ENCODE measurements around the gene TMEM51.

TMEM51 gene

DNA sequence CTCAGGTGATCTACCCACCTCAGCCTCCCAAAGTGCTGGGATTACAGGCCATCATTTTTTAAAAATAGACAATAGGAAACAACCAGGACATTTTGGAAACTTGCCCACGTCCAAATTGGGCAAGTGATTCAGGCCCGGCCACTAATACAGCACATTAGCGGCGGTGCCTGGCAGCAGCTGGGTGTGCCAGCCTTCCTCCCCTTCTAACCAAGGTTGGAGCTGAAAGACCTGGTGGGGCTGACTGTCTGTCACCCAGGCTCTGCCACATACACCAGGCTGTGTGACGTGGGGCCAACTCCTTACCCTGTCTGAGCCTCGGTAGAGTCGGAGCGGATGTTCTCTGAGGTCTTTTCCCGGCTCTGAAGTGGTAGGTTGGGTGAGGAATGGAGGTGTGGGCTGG is 29.6 kb upstream of the TMEM51 start:
- TF ChIP-seq TAF1 (IDR thresholded peaks at IDR 0.05; ENCODE audit: borderline replicate concordance, insufficient read depth, low read length) (no peak), POLR2AphosphoS5 (IDR thresholded peaks at IDR 0.05; ENCODE audit: low read depth, low read length) (no peak), FOXP2 (optimal IDR thresholded peaks at IDR 0.05; ENCODE audit: borderline replicate concordance, extremely low read depth, extremely low read length, insufficient read depth) (no peak), SIN3A (IDR thresholded peaks at IDR 0.05; ENCODE audit: borderline replicate concordance, insufficient read depth, low read length) (no peak)
- TF ChIP-seq, protein P1, sequence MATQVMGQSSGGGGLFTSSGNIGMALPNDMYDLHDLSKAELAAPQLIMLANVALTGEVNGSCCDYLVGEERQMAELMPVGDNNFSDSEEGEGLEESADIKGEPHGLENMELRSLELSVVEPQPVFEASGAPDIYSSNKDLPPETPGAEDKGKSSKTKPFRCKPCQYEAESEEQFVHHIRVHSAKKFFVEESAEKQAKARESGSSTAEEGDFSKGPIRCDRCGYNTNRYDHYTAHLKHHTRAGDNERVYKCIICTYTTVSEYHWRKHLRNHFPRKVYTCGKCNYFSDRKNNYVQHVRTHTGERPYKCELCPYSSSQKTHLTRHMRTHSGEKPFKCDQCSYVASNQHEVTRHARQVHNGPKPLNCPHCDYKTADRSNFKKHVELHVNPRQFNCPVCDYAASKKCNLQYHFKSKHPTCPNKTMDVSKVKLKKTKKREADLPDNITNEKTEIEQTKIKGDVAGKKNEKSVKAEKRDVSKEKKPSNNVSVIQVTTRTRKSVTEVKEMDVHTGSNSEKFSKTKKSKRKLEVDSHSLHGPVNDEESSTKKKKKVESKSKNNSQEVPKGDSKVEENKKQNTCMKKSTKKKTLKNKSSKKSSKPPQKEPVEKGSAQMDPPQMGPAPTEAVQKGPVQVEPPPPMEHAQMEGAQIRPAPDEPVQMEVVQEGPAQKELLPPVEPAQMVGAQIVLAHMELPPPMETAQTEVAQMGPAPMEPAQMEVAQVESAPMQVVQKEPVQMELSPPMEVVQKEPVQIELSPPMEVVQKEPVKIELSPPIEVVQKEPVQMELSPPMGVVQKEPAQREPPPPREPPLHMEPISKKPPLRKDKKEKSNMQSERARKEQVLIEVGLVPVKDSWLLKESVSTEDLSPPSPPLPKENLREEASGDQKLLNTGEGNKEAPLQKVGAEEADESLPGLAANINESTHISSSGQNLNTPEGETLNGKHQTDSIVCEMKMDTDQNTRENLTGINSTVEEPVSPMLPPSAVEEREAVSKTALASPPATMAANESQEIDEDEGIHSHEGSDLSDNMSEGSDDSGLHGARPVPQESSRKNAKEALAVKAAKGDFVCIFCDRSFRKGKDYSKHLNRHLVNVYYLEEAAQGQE (IDR thresholded peaks at IDR 0.05; ENCODE audit: insufficient read depth in 1 of 2, low read depth in 2 of 2, low read length in 2 of 2): no peak

DNA sequence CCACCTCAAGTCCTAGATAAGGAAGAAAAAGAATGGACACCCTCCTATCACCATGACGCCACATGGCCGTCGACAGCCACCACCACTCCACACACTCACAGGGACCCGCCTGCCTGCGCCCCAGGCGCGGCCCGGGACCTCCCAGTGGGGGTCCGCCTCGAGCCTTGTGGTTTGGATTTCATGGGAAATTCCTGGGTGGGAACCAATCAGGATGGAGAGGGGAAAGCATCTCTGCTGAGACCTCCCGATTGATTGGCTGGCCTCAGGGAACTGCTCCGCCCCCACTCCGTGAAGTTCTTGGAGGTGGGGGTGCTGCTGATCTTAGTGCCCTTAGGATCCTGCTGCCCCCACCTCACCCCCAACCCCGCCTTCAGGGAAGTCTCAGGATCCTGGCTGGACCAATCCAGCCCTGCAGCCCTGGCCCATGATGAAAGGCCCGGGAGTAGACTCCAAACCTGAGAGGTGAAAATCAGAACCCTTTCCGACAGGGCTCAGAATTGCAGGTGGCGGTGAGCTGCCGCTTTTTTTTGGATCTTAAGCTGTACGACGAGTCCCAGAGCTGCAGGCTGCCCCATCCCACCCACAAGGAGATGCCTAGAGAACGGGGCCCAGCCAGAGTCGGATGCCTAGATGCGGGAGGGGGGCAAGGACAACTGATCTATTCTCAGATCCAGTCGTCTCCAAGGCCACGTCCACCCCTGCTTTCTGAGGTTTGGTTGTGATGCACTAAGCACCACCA is 29.0 kb upstream of the TMEM51 start:
- no peak for TF ChIP-seq TAF1 (IDR thresholded peaks at IDR 0.05; ENCODE audit: borderline replicate concordance, insufficient read depth, low read length)
- TF ChIP-seq POLR2AphosphoS5 (IDR thresholded peaks at IDR 0.05; ENCODE audit: low read depth, low read length): no peak
- TF ChIP-seq, protein P1 (IDR thresholded peaks at IDR 0.05; ENCODE audit: insufficient read depth in 1 of 2, low read depth in 2 of 2, low read length in 2 of 2): no peak
- no peak for TF ChIP-seq SIN3A (IDR thresholded peaks at IDR 0.05; ENCODE audit: borderline replicate concordance, insufficient read depth, low read length)
- no peak for TF ChIP-seq FOXP2 (optimal IDR thresholded peaks at IDR 0.05; ENCODE audit: borderline replicate concordance, extremely low read depth, extremely low read length, insufficient read depth)

DNA sequence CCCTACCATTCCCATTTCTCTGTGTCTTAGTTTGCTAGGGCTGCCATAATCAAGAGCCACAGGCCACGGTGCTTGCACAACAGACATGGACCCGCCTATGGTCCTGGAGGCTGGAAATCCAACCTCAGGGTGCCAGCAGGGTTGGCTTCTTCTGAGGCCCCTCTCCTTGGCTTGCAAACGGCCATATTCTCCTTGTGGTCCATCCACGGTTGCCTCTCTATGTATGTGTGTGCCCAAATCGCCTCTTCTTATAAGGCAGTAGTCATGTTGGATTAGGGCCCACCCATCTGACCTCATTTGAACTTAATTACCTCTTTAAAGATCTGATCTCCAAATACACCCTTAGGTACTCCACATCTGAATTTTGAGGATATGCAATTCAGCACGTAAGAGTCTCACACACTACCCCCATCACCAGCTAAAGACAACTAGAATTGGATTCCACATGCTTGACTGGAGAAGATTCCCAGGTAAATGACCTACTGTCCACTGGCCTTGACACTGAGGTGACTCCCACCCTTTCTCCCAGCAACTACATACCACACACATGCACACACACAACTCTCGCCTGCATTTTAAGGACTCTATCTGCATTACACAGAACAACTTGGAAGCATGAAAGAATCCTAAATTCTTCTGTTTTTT is 28.3 kb upstream of the TMEM51 start:
- TF ChIP-seq, protein P1 (IDR thresholded peaks at IDR 0.05; ENCODE audit: insufficient read depth in 1 of 2, low read depth in 2 of 2, low read length in 2 of 2): no peak
- TF ChIP-seq POLR2AphosphoS5 (IDR thresholded peaks at IDR 0.05; ENCODE audit: low read depth, low read length) (no peak), SIN3A (IDR thresholded peaks at IDR 0.05; ENCODE audit: borderline replicate concordance, insufficient read depth, low read length) (no peak), TAF1 (IDR thresholded peaks at IDR 0.05; ENCODE audit: borderline replicate concordance, insufficient read depth, low read length) (no peak), FOXP2 (optimal IDR thresholded peaks at IDR 0.05; ENCODE audit: borderline replicate concordance, extremely low read depth, extremely low read length, insufficient read depth) (no peak)

DNA sequence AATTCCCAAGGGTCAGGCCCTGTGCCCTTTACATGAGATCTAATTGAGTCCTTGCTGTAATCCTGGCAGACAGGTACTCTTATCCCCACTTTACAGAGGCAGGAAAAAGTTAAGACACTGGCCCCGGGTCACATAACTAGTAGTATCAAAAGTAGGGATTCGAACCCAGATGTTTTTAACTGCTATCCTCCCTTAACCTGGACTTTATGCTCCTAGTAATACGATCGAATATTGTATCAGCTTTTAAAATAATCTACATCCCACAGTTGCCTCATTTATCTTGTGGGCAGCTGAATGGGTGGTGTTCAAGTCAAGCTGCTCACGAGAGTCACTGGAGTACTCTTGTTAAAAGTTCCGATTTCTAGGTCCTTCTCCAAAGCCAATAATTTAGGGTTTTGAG is 25.5 kb upstream of the TMEM51 start:
- TF ChIP-seq SIN3A (IDR thresholded peaks at IDR 0.05; ENCODE audit: borderline replicate concordance, insufficient read depth, low read length): no peak
- TF ChIP-seq, protein P1 (IDR thresholded peaks at IDR 0.05; ENCODE audit: insufficient read depth in 1 of 2, low read depth in 2 of 2, low read length in 2 of 2): no peak
- TF ChIP-seq POLR2AphosphoS5 (IDR thresholded peaks at IDR 0.05; ENCODE audit: low read depth, low read length): no peak
